Ovary (tissue), 9 donors: Measurements from ENCODE around the gene KMT2E. TPM values are rescaled to one million over a fixed set of nuclear protein-coding genes. Genes with fewer than 3 reads are reported as not detected.

Source experiments
- DNase-seq, 5 donors: peaks; one replicate each; pipeline ENCODE4 v3.0.0-alpha.2; 2019 to 2020
- H3K27ac ChIP-seq, 2 donors: fragments of 200-600 bp; one replicate each; pipeline versions ENCODE4 v1.5.1 to v1.8.0; 2019 to 2022
- H3K27me3 ChIP-seq: fragments of 200-600 bp; one replicate; pipeline ENCODE4 v1.8.0; 2022
- H3K36me3 ChIP-seq: fragments of 200-600 bp; sonication (generic); one replicate; pipeline ENCODE4 v1.5.1; 2019
- H3K4me1 ChIP-seq: one replicate; pipeline ENCODE4 v1.8.1; 2013; ENCODE audit warnings: mild to moderate bottlenecking, moderate library complexity; ENCODE audit not compliant: insufficient read depth
- H3K4me3 ChIP-seq: fragments of 200-600 bp; sonication (generic); one replicate; pipeline ENCODE4 v1.5.1; 2017
- H3K9me3 ChIP-seq, 2 donors: fragments of 200-600 bp in 1 of 2; sonication (generic) in 1 of 2; one replicate each; pipeline versions ENCODE4 v1.5.1 to v1.8.1; 2013 to 2019; ENCODE audit warnings: mild to moderate bottlenecking in 1 of 2, moderate library complexity in 1 of 2
- CTCF ChIP-seq, 3 donors: fragments of 450-650 bp in 2 of 3; fragments of 200-600 bp in 1 of 3; IDR thresholded peaks; one replicate each; pipeline versions ENCODE4 v1.5.1 to v1.8.0; 2016 to 2022; ENCODE audit warnings: antibody characterized with exemption in 3 of 3, mild to moderate bottlenecking in 1 of 3
- EP300 ChIP-seq: sonication (generic); formaldehyde crosslinking; IDR thresholded peaks from one replicate; pipeline ENCODE4 v1.6.1; 2017; ENCODE audit warnings: antibody characterized with exemption
- POLR2A ChIP-seq: fragments of 450-650 bp; IDR thresholded peaks from one replicate; pipeline ENCODE4 v1.6.1; 2017; ENCODE audit warnings: antibody characterized with exemption, mild to moderate bottlenecking, moderate library complexity
- WGBS, 3 donors: extraction: QIAGEN DNeasy Blood & Tissue Kit in 1 of 3; methylation state at CpG; one replicate each; pipeline versions ENCODE4 v1.1.5 to v1.1.7; 2013 to 2017; 5-methylcytosine and 5-hydroxymethylcytosine counted together
- intact Hi-C, 4 donors: fragments of 100-400 bp; cut with DNase I; formaldehyde crosslinking; loops; one replicate each; pipeline versions ENCODE4 v1.11.0 to v1.15.1; 2022 to 2023
- polyA plus RNA-seq, 2 donors: library from polyadenylated mRNA; stranded (reverse); fragments of 200-250 nt in 1 of 2; fragments of 350-450 nt in 1 of 2; fragmentation: Illumina TruSeq in 1 of 2; extraction: RNeasy Lipid Tissue Mini Kit (QIAGEN cat#74804) in 1 of 2; gene quantifications; one replicate each; pipeline ENCODE4 v1.2.3, GENCODE V29; 2013 to 2014
- total RNA-seq, 7 donors: library from RNA; depleted of rRNA in 2 of 7; stranded (reverse); fragments of >200 nt in 2 of 7; fragmentation: NEBNext Ultra II Directional in 3 of 7; extraction: Animal tissue kit (Norgen Biotek cat#: 25700) in 3 of 7; gene quantifications; one replicate each; pipeline versions ENCODE4 v1.1.0 to v1.2.4, GENCODE V29; 2016 to 2023
- donor health status: DM: no; HTN: no; CAD: no; lungs with moderate emphysema.
- donor health status: DM: no; HTN: no; CAD: no.
- donor health status: Bipolar disorder and iron deficiency.
- donor health status: DM: yes; HTN: yes; CAD: no.
- donor health status: DM: no; HTN: no; CAD: no.
- donor health status: DM: yes; HTN: yes; CAD: no.

KMT2E gene
- total and polyA plus RNA-seq, 9 donors = 35.2 to 152 (median 113) TPM

DNA sequence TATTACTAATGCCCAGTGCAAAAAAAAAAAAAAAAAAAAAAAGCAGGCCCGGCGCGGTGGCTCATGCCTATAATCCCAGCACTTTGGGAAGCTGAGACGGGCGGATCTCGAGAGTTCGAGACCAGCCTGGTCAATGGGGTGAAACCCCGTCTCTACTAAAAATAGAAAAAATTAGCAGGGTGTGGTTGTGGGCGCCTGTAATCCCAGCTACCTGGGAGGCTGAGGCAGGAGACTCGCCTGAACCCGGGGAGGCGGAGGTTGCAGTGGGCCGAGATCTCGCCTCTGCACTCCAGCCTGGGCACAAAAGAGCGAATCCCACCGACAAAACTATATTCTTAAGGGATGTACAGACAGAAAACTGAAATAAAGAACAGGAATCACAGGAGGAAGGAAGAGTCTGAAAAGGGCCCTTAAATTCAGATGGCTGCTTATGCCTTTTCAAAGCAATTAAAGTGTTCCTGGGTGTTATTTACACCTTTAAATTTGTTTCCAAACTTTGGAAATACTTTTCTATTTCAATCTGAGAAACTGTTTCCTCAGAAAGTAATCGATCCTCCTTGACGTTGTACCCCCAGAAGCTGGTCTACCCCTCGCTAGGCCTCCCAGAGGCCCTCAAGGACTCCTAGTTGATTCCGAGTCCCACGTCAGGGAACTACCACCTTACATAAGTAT, 2.0 kb upstream of the KMT2E start:
- TF ChIP-seq POLR2A (no peak), EP300 (no peak), CTCF (IDR thresholded peaks at IDR 0.05) (peak in 1 of 3 donors; percentile 13)
- Histone ChIP-seq H3K4me1 (peaks cover 3% of the 10 kb centered on the region), H3K9me3 (no peaks in the 10 kb centered on the region), H3K27me3 (no peaks in the 10 kb centered on the region), H3K36me3 (no peaks in the 10 kb centered on the region), H3K4me3 (peak overlapping the region; percentile 67), H3K27ac (peak overlapping the region; percentile 97 to 98)
- WGBS, 3 donors = 0 to 1% (median 1%) methylated on average over 21 of the region's 21 CpGs
- intact Hi-C loops = loop anchor here in 3 of 4 donors (2.0 to 5.0 kb wide), 3 partner anchors 29 to 1410 kb away; no protein-coding TSS in a partner anchor
- peak; percentile 41 to 54 (median 49) for DNase-seq

DNA sequence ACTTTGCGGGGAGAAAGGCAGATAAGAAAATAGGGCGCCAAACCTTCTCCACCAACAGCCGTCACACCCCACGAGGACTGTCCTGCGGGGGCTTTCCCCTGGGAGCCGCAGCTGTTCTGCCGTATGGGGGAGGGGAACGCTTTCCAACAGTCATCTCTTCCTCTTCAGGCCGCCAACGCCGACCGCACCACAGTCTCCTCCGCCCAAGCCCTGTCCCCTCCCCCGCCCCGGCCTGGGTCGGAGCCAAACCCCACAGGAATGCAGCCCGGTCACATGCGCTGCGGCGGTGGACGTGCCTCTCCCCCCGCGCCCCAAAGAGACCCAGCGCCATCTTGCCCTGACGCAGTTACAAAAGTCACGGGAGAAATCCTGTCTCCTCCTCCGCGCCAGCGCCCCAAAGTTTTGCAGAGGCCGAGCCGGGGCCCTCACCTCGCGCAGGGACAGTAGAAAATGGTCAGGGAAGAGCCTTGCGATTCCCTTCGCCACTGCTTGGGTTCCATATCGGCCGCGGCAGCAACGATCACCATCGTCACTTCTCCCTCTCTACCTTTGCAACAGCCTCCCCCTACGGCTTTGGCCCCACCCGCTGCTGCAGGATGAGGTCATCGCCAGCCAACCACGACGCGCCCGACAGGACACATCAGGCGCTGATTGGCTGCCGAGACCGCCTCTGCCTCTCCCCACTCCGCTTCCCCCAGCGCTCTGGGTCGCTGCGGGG, 1.3 kb upstream of the KMT2E start:
- WGBS, 3 donors = 0 to 1% (median 0%) methylated on average over 43 to 54 of the region's 54 CpGs
- no peak for TF ChIP-seq CTCF (IDR thresholded peaks at IDR 0.05)
- TF ChIP-seq EP300 = peak; percentile 73
- peak; percentile 95 for TF ChIP-seq POLR2A
- no peaks in the 10 kb centered on the region for H3K9me3 ChIP-seq
- no peaks in the 10 kb centered on the region for H3K36me3 ChIP-seq
- peak overlapping the region; percentile 67 for H3K4me3 ChIP-seq
- no peaks in the 10 kb centered on the region for H3K27me3 ChIP-seq
- DNase-seq = peak; percentile 99 to 100 (median 99)
- peak overlapping the region; percentile 97 to 98 for H3K27ac ChIP-seq
- peaks cover 3% of the 10 kb centered on the region for H3K4me1 ChIP-seq
- intact Hi-C loops = loop anchor here in 3 of 4 donors (2.0 to 5.0 kb wide), 3 partner anchors 30 to 1410 kb away; no protein-coding TSS in a partner anchor

DNA sequence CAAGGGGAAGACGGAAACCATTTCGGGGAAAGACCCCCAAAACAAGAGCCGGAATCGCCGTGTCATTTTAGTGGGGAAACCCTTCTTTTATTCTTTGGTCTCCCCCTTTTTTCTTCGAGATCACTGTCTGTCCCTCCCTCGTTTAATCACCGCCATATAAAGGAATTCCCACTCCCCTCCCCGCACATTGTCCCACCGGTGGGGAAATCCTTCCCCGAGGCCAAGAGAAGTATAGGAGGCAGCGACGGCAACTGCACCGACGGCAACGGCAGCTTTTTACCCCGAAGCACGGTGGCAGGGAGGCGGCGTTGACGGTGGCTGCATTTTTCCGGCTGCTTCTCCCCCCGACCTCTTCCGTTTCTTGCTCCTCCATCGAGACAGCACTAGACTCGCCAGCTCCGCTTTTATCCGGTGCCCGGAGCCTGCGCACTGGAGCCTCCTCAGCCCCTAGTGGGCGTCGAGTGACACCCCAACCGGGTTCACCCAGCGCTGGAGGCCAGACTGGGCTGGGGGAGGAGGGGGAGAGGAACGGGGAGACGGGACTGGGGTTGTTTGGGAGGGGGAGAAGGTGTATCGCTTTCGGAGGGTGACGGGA, 687 bp upstream of the KMT2E start:
- TF ChIP-seq CTCF (IDR thresholded peaks at IDR 0.05) (peak; percentile 55 to 90 (median 84)), EP300 (peak; percentile 47), POLR2A (peak; percentile 69)
- peak; percentile 94 to 96 (median 95) for DNase-seq
- no peaks in the 10 kb centered on the region for H3K9me3 ChIP-seq
- intact Hi-C loops = loop anchor here in 3 of 4 donors (2.0 to 5.0 kb wide), 3 partner anchors 31 to 1409 kb away; no protein-coding TSS in a partner anchor
- no peaks in the 10 kb centered on the region for H3K27me3 ChIP-seq
- peak overlapping the region; percentile 67 for H3K4me3 ChIP-seq
- H3K4me1 ChIP-seq = peaks cover 2% of the 10 kb centered on the region
- WGBS, 3 donors = 0% methylated on average over 39 of the region's 39 CpGs
- peak overlapping the region; percentile 97 to 98 for H3K27ac ChIP-seq
- H3K36me3 ChIP-seq = no peaks in the 10 kb centered on the region

DNA sequence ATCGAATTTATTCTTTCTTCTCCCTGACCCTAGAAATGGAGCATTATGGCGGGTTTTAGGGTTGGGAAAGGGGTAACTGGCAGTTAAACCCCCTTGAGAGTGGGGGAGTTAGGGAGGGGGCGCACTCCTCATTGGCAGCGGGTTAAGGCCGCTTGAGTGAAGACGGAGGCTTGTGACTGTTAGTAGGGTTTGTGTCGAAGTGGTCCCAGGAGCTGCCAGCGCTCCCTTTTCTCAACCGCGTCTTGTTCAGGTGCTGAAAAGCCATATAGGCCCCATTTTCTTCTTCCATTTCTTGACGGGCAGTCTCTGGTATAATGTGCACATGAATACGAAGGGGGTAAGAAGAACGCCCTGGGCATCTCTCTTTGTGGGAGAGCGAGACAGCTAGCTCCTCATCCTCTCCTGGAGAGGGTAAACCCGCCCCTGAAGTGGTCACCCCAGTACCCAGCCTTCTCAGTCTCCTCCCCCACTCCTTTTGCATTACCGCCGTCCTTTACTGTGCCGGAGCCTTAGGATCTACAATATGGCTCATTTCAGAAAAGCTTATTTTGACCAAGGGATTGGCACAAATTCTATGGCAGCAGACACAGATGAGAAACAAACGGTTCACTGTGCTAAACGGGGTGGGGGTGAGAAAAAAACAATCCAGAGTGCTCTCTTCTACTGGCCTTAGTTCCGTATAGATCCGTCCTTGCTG, 836 bp downstream of the KMT2E start:
- H3K4me1 ChIP-seq = peaks cover 2% of the 10 kb centered on the region
- H3K27ac ChIP-seq = peak overlapping the region; percentile 97 to 98
- H3K36me3 ChIP-seq = no peaks in the 10 kb centered on the region
- whole genome bisulfite sequencing, 3 donors = 0 to 1% (median 0%) methylated on average over 22 of the region's 22 CpGs
- peak; percentile 24 for TF ChIP-seq POLR2A
- TF ChIP-seq CTCF (IDR thresholded peaks at IDR 0.05) = no peak
- intact Hi-C loops = loop anchor here in 2 of 4 donors (5.0 kb wide), 2 partner anchors 38 to 1407 kb away; no protein-coding TSS in a partner anchor
- H3K4me3 ChIP-seq = peak overlapping the region; percentile 67
- no peaks in the 10 kb centered on the region for H3K27me3 ChIP-seq
- peak; percentile 54 to 68 (median 62) for DNase-seq
- no peaks in the 10 kb centered on the region for H3K9me3 ChIP-seq
